ENCODE measurements around the gene KIAA2012.

The KIAA2012 gene

DNA sequence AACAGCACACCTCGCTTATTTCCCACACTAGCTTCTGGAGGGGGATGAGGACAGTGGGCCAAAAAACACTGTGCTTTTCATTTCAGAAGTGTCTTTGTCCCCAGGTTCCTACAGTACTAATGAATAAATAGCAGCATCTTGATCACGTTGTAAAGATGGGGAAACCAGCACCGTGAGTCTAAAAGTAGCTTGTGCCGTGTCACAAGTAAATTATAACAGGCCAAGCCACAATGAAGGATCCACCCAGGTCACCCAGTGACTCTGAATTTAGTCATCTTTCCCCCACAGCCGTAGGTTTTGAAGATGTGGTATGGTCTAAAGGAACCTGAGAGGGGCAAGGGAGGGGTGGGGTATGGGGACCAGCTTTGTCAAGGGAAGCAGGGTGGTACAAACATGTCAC lies 30.6 kb upstream of the KIAA2012 start:
- TF ChIP-seq, protein P1, sequence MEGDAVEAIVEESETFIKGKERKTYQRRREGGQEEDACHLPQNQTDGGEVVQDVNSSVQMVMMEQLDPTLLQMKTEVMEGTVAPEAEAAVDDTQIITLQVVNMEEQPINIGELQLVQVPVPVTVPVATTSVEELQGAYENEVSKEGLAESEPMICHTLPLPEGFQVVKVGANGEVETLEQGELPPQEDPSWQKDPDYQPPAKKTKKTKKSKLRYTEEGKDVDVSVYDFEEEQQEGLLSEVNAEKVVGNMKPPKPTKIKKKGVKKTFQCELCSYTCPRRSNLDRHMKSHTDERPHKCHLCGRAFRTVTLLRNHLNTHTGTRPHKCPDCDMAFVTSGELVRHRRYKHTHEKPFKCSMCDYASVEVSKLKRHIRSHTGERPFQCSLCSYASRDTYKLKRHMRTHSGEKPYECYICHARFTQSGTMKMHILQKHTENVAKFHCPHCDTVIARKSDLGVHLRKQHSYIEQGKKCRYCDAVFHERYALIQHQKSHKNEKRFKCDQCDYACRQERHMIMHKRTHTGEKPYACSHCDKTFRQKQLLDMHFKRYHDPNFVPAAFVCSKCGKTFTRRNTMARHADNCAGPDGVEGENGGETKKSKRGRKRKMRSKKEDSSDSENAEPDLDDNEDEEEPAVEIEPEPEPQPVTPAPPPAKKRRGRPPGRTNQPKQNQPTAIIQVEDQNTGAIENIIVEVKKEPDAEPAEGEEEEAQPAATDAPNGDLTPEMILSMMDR (IDR thresholded peaks at IDR 0.05; ENCODE audit: extremely low read depth, insufficient read depth, missing control alignments) = no peak
- DNase-seq (ENCODE audit: low spot score) = no peak
- in situ Hi-C loops (cut with MboI; ENCODE audit: low pct_unique_long_range_greater_than_20kb, low sequenced_read_pairs, unreplicated experiment) = no loop called here

DNA sequence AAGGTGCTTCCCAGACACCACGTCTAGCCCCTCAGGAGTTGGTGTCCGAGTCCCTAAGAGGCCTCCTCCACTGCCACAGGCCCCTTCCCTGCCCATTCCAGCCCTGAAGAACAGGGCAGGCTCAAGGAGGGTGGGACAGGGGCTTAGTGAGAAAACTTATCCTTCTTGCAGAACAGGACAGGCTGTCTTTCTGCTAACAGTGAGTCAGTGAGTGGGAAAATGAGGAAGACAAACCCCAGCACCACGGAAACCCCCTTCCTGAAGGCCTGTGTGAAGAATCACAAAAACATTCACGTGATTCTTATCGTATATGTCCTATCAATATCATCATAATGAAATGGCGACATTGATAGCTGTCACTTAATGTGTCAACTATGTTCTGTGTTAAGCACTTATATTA lies 29.6 kb upstream of the KIAA2012 start:
- TF ChIP-seq, protein P1 (IDR thresholded peaks at IDR 0.05; ENCODE audit: extremely low read depth, insufficient read depth, missing control alignments) = no peak
- in situ Hi-C loops (cut with MboI; ENCODE audit: low pct_unique_long_range_greater_than_20kb, low sequenced_read_pairs, unreplicated experiment) = no loop called here
- DNase-seq (ENCODE audit: low spot score) = no peak

DNA sequence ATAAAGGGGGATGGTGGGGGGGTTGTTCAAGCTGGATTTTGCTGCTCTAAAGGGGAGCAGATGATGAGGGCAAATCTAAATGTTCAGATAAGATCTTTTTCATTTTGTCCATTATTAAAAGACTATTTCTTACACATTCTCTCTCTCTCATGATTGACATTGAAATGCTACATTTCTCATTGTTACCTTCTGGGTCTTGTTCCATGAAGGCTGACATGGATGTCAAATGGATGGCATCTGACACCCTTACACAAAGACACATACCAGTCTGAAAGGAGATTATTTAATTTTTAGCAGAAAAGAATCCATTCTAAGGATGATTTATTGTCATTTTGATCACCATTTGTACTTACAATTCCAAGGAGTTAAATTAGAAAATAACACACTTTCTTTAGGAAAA lies 28.3 kb upstream of the KIAA2012 start:
- in situ Hi-C loops (cut with MboI; ENCODE audit: low pct_unique_long_range_greater_than_20kb, low sequenced_read_pairs, unreplicated experiment) = no loop called here
- TF ChIP-seq, protein P1 (IDR thresholded peaks at IDR 0.05; ENCODE audit: extremely low read depth, insufficient read depth, missing control alignments) = no peak
- no peak for DNase-seq (ENCODE audit: low spot score)

DNA sequence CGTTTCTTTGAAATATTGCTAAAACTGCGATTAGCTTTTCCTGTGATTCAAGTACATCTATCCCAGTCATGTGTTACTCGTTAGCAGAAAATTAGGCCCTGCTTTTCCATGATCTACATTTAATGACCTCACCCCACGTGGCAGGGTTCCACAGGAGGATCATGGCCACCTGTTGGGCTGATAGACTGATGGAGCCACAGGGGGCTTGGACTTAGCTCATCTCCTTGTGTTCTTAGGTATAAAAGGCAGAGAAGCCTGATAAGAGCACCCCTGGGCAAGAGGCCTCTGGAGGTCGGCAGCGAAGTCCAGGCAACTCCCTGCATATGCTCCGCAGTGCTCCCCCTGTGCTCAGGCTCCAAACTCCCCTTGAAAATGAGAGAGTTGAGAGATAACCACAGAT lies 26.5 kb upstream of the KIAA2012 start:
- DNase-seq (ENCODE audit: low spot score) = no peak
- in situ Hi-C loops (cut with MboI; ENCODE audit: low pct_unique_long_range_greater_than_20kb, low sequenced_read_pairs, unreplicated experiment) = no loop called here
- TF ChIP-seq, protein P1 (IDR thresholded peaks at IDR 0.05; ENCODE audit: extremely low read depth, insufficient read depth, missing control alignments) = no peak

DNA sequence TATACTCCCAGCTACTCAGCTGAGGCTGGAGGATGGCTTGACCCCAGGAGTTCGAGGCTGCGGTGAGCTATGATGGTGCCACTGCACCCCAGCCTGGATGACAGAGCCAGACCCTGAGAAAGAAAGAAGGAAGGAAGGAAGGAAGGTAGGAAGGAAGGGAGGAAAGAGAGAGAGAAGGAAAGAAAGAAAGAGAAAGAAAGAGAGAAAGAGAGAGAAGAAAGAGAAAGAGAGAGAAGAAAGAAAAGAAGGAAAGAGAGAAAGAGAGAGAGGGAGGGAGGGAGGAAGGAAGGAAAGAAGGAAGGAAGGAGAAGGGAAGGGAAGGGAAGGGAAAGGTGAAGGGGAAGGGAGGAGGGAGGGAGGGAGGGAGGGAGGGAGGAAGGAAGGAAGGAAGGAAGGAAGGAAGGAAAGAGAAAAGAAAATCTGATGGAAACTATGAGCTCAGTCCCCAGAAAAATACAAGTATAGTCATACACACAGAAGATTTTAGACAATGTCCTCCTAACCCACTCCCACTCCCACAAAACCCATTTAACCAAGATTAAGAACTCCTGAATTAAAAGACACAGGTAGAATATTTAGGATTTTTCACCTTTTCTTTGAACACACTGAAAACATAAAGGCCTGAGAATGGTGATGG lies 23.8 kb upstream of the KIAA2012 start:
- in situ Hi-C loops (cut with MboI; ENCODE audit: low pct_unique_long_range_greater_than_20kb, low sequenced_read_pairs, unreplicated experiment) = no loop called here
- TF ChIP-seq, protein P1 (IDR thresholded peaks at IDR 0.05; ENCODE audit: extremely low read depth, insufficient read depth, missing control alignments) = no peak
- no peak for DNase-seq (ENCODE audit: low spot score)

DNA sequence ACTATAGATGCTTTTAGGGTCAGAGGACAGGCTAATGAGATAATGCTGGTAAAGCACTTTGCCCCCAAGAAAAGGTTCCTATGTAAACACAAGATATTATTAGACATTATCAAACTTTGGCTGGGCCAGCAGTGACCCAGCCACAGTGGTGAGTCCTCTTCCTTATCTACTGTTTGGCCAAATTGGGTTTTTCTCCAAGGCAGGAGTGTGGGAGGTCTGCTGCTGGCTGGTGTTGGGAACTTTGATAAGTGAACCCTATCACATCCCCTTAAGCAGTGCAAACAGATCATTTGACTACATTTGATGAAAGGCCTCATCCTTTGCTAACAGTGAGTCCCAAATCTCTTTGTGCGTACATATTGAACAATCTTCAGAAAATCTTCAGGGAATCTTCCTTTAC lies 23.2 kb upstream of the KIAA2012 start:
- in situ Hi-C loops (cut with MboI; ENCODE audit: low pct_unique_long_range_greater_than_20kb, low sequenced_read_pairs, unreplicated experiment) = no loop called here
- DNase-seq (ENCODE audit: low spot score) = no peak
- TF ChIP-seq, protein P1 (IDR thresholded peaks at IDR 0.05; ENCODE audit: extremely low read depth, insufficient read depth, missing control alignments) = no peak
